SK-N-SH (cell line): Measurements from ENCODE around the gene RYR3. TPM values are rescaled to one million over a fixed set of nuclear protein-coding genes. Genes with fewer than 3 reads are reported as not detected.

Experiments used
- CTCF ChIA-PET: fragments of 300-600, 350-600 bp; formaldehyde crosslinking; extraction: SDS; loops from one replicate; lab custom pipeline; 2021; lab: Yijun Ruan, JAX
- POLR2A ChIA-PET: fragments of 350-600 bp; sonication (Branson Sonifier 250); formaldehyde crosslinking; extraction: SDS; loops from one replicate; lab custom pipeline; 2020; ENCODE audit warnings: antibody characterized with exemption, inconsistent platforms; lab: Yijun Ruan, JAX
- DNase-seq: peaks from one replicate; pipeline ENCODE4 v3.0.0; 2012
- H2AFZ ChIP-seq: fragments of 200-600 bp; sonication (generic); 2 replicates; pipeline ENCODE4 v1.8.1; 2016; ENCODE audit warnings: antibody characterized with exemption, mild to moderate bottlenecking, low read depth
- H3F3A ChIP-seq: fragments of 200-600 bp; sonication (generic); replicated peaks from 2 replicates; pipeline ENCODE3; 2016; ENCODE audit warnings: antibody characterized with exemption, mild to moderate bottlenecking; ENCODE audit not compliant: insufficient read depth
- H3K27ac ChIP-seq, 2 experiments: fragments of 200-500 bp in 1 of 2; fragments of 200-600 bp in 1 of 2; sonication (Bioruptor generic) in 1 of 2; sonication (generic), shearing (Covaris generic) in 1 of 2; 2 replicates each; pipeline versions ENCODE4 v1.5.1 to v1.6.1; 2014 to 2016; ENCODE audit warnings: low read depth in 2 of 2, inconsistent platforms in 1 of 2, low read length in 1 of 2, mild to moderate bottlenecking in 1 of 2, mixed read lengths in 1 of 2
- H3K27me3 ChIP-seq: fragments of 200-600 bp; sonication (generic), shearing (Covaris generic); 2 replicates; pipeline ENCODE4 v1.6.1; 2016; ENCODE audit warnings: mixed run types; ENCODE audit not compliant: insufficient read depth
- H3K36me3 ChIP-seq, 2 experiments: fragments of 200-500 bp in 1 of 2; fragments of 200-600 bp in 1 of 2; sonication (Bioruptor generic) in 1 of 2; sonication (generic) in 1 of 2; replicated peaks in 1 of 2; 2 replicates each; pipeline versions ENCODE3 to v1.5.1; 2014 to 2016; ENCODE audit warnings: low read length in 1 of 2, mild to moderate bottlenecking in 1 of 2; ENCODE audit not compliant: insufficient read depth in 2 of 2, control insufficient read depth in 1 of 2
- H3K4me1 ChIP-seq, 2 experiments: fragments of 200-500 bp in 1 of 2; fragments of 200-600 bp in 1 of 2; sonication (Bioruptor generic) in 1 of 2; sonication (generic), shearing (Covaris generic) in 1 of 2; 2 replicates each; pipeline versions ENCODE4 v1.5.1 to v1.6.1; 2014 to 2016; ENCODE audit warnings: low read depth in 1 of 2, low read length in 1 of 2, mixed run types in 1 of 2; ENCODE audit not compliant: insufficient read depth in 2 of 2, control insufficient read depth in 1 of 2
- H3K4me2 ChIP-seq: fragments of 200-600 bp; sonication (generic), shearing (Covaris generic); 2 replicates; pipeline ENCODE4 v1.6.1; 2017; ENCODE audit warnings: mixed run types
- H3K4me3 ChIP-seq, 2 experiments: fragments of 200-500 bp in 1 of 2; fragments of 200-600 bp in 1 of 2; sonication (Bioruptor generic) in 1 of 2; sonication (generic), shearing (Covaris generic) in 1 of 2; 2 replicates each; pipeline versions ENCODE4 v1.5.1 to v1.8.1; 2014 to 2016; ENCODE audit warnings: low read depth in 2 of 2, inconsistent platforms in 1 of 2, low read length in 1 of 2, mild to moderate bottlenecking in 1 of 2, mixed read lengths in 1 of 2, moderate library complexity in 1 of 2
- H3K79me2 ChIP-seq: fragments of 200-600 bp; sonication (generic); 2 replicates; pipeline ENCODE4 v1.8.1; 2017; ENCODE audit warnings: mild to moderate bottlenecking; ENCODE audit not compliant: insufficient read depth
- H3K9ac ChIP-seq: fragments of 200-600 bp; sonication (generic); 2 replicates; pipeline ENCODE4 v1.6.1; 2017; ENCODE audit warnings: mixed run types
- H3K9me2 ChIP-seq: fragments of 200-600 bp; sonication (generic); 2 replicates; pipeline ENCODE4 v1.6.1; 2017; ENCODE audit warnings: mixed run types
- H3K9me3 ChIP-seq: fragments of 200-600 bp; sonication (generic); 2 replicates; pipeline ENCODE4 v1.6.1; 2017; ENCODE audit warnings: mixed run types, mild to moderate bottlenecking, moderate library complexity
- H4K20me1 ChIP-seq: fragments of 200-600 bp; sonication (generic); 2 replicates; pipeline ENCODE4 v1.6.1; 2017; ENCODE audit warnings: mild to moderate bottlenecking, mixed run types; ENCODE audit not compliant: insufficient read depth
- CTCF ChIP-seq: fragments of 200-600 bp; sonication (generic); IDR thresholded peaks from 2 replicates; pipeline ENCODE4 v1.6.1; 2017; ENCODE audit warnings: antibody characterized with exemption, mild to moderate bottlenecking, moderate library complexity
- FOXM1 ChIP-seq: IDR thresholded peaks from 2 replicates; pipeline ENCODE4 v1.4.0; 2012; ENCODE audit warnings: low read depth, mild to moderate bottlenecking
- GABPA ChIP-seq: IDR thresholded peaks from 2 replicates; pipeline ENCODE4 v1.4.0; 2012; ENCODE audit warnings: low read depth, mild to moderate bottlenecking
- GATA2 ChIP-seq: sonication (generic); formaldehyde crosslinking; IDR thresholded peaks from 2 replicates; pipeline ENCODE4 v1.5.0; 2020; ENCODE audit warnings: mild to moderate bottlenecking, missing genetic modification reagents
- IRF3 ChIP-seq: fragments of 150-350 bp; IDR thresholded peaks from 2 replicates; pipeline ENCODE4 v1.6.1; 2016; ENCODE audit warnings: mild to moderate bottlenecking, low read depth, low read length
- JUND ChIP-seq: IDR thresholded peaks from 2 replicates; pipeline ENCODE4 v1.4.0; 2012
- MEF2A ChIP-seq: IDR thresholded peaks from 2 replicates; pipeline ENCODE4 v1.4.0; 2012; ENCODE audit warnings: low read depth, borderline replicate concordance
- MXI1 ChIP-seq: IDR thresholded peaks from 2 replicates; pipeline ENCODE4 v1.6.1; 2012; ENCODE audit warnings: mild to moderate bottlenecking, low read depth, low read length, improper control_type of control experiment
- NRF1 ChIP-seq: IDR thresholded peaks from 2 replicates; pipeline ENCODE4 v1.6.1; 2012; ENCODE audit warnings: low read depth, mild to moderate bottlenecking, low read length
- POLR2AphosphoS5 ChIP-seq: IDR thresholded peaks from 2 replicates; pipeline ENCODE4 v1.6.1; 2012; ENCODE audit warnings: low read depth, low read length
- RFX5 ChIP-seq: IDR thresholded peaks from 2 replicates; pipeline ENCODE4 v1.6.1; 2012; ENCODE audit warnings: mild to moderate bottlenecking, improper control_type of control experiment, low read length
- TCF12 ChIP-seq: IDR thresholded peaks from 2 replicates; pipeline ENCODE4 v1.4.0; 2012
- USF1 ChIP-seq: IDR thresholded peaks from 2 replicates; pipeline ENCODE4 v1.4.0; 2012; ENCODE audit warnings: low read depth, borderline replicate concordance
- USF2 ChIP-seq: fragments of 150-350 bp; IDR thresholded peaks from 2 replicates; pipeline ENCODE4 v1.6.1; 2017; ENCODE audit warnings: antibody characterized with exemption, low read length, low read depth, borderline replicate concordance
- WGBS: methylation state at CpG from one replicate; pipeline ENCODE4 v1.1.6; 2017; ENCODE audit warnings: low lambda C conversion rate; 5-methylcytosine and 5-hydroxymethylcytosine counted together
- polyA plus RNA-seq, 3 experiments: library from polyadenylated mRNA; depleted of rRNA; stranded (reverse); fragments of >200 nt; gene quantifications; 2 replicates each; pipeline ENCODE4 v1.2.3, GENCODE V29; 2012

Gene RYR3
- polyA plus RNA-seq, 1 of the 3 experiments (the other 2 are of a cell fraction), result 0.02 TPM

GRCh38 chr15:33330931-33331330, 20.2 kb downstream of the RYR3 start:
- ChIA-PET CTCF (interaction anchor here (0.6 to 2.1 kb wide), 2 partner anchors 10 to 529 kb away, joined by 3 to 6 read pairs; no protein-coding TSS in a partner anchor), POLR2A (no interaction called here)
- no peaks in the 10 kb centered on the region for H3K4me1 ChIP-seq
- no peak for DNase-seq
- 18% methylated on average over 3 of the region's 3 CpGs for WGBS
- no peak overlapping the region for H3K4me3 ChIP-seq
- H3K79me2 ChIP-seq, result no peaks in the 10 kb centered on the region
- no peaks in the 10 kb centered on the region for H3K36me3 ChIP-seq
- H3K27ac ChIP-seq, result no peak overlapping the region
- H3K27me3 ChIP-seq, result no peaks in the 10 kb centered on the region
- no peak overlapping the region for H2AFZ ChIP-seq
- no peak overlapping the region for H3K4me2 ChIP-seq
- H3K9me2 ChIP-seq, result no peaks in the 10 kb centered on the region
- no peak overlapping the region for H3K9ac ChIP-seq
- TF ChIP-seq NRF1 (no peak), USF1 (no peak), MXI1 (no peak), FOXM1 (no peak), POLR2AphosphoS5 (no peak), MEF2A (no peak)
- TF ChIP-seq, all 33 proteins: peak for 0
- H3K9me3 ChIP-seq, result no peaks in the 10 kb centered on the region
- no peaks in the 10 kb centered on the region for H4K20me1 ChIP-seq
- H3F3A ChIP-seq, result no peaks in the 10 kb centered on the region

GRCh38 chr15:33341953-33342352, 31.2 kb downstream of the RYR3 start:
- Histone ChIP-seq H3K9me3 (no peaks in the 10 kb centered on the region), H3K9ac (no peak overlapping the region), H4K20me1 (no peaks in the 10 kb centered on the region), H3K4me1 (no peaks in the 10 kb centered on the region), H3K79me2 (no peaks in the 10 kb centered on the region), H2AFZ (no peak overlapping the region), H3K27ac (no peak overlapping the region), H3K4me3 (no peak overlapping the region), H3F3A (no peaks in the 10 kb centered on the region), H3K4me2 (no peak overlapping the region), H3K9me2 (no peaks in the 10 kb centered on the region), H3K36me3 (no peaks in the 10 kb centered on the region), H3K27me3 (no peaks in the 10 kb centered on the region)
- POLR2A ChIA-PET, result no interaction called here
- DNase-seq, result no peak
- TF ChIP-seq USF1, result no peak
- TF ChIP-seq USF2, result no peak
- no peak for TF ChIP-seq NRF1
- no peak for TF ChIP-seq JUND
- TF ChIP-seq TCF12, result no peak
- CTCF ChIA-PET, result interaction anchor here (1.6 kb wide), 1 partner anchor 10 kb away, joined by 6 read pairs; no protein-coding TSS in a partner anchor
- WGBS, result 44% methylated on average over 4 of the region's 4 CpGs

- Histone ChIP-seq H3K4me2 (no peak overlapping the region), H3K27me3 (no peaks in the 10 kb centered on the region), H2AFZ (no peak overlapping the region), H4K20me1 (no peaks in the 10 kb centered on the region), H3K9ac (no peak overlapping the region), H3F3A (no peaks in the 10 kb centered on the region), H3K9me3 (no peaks in the 10 kb centered on the region), H3K4me3 (no peak overlapping the region), H3K36me3 (no peaks in the 10 kb centered on the region), H3K79me2 (no peaks in the 10 kb centered on the region), H3K4me1 (no peaks in the 10 kb centered on the region), H3K27ac (no peak overlapping the region), H3K9me2 (no peaks in the 10 kb centered on the region)
- ChIA-PET CTCF (no interaction called here), POLR2A (no interaction called here)
- 61% methylated on average over 5 of the region's 5 CpGs for WGBS
- no peak for DNase-seq
- TF ChIP-seq CTCF (no peak), GABPA (no peak), IRF3 (no peak), FOXM1 (no peak), RFX5 (no peak), USF1 (no peak), GATA2 (CRISPR knock-in tag) (no peak)
Observed at GRCh38 chr15:33343275-33343674, 32.5 kb downstream of the RYR3 start.
